ENCODE measurements around the gene P2RX6. TPM values are rescaled to one million over a fixed set of nuclear protein-coding genes. Genes with fewer than 3 reads are reported as not detected.

The P2RX6 gene
- polyA plus RNA-seq, 1 of the 3 experiments (the other 2 are of a cell fraction), result 7.1 TPM

DNA sequence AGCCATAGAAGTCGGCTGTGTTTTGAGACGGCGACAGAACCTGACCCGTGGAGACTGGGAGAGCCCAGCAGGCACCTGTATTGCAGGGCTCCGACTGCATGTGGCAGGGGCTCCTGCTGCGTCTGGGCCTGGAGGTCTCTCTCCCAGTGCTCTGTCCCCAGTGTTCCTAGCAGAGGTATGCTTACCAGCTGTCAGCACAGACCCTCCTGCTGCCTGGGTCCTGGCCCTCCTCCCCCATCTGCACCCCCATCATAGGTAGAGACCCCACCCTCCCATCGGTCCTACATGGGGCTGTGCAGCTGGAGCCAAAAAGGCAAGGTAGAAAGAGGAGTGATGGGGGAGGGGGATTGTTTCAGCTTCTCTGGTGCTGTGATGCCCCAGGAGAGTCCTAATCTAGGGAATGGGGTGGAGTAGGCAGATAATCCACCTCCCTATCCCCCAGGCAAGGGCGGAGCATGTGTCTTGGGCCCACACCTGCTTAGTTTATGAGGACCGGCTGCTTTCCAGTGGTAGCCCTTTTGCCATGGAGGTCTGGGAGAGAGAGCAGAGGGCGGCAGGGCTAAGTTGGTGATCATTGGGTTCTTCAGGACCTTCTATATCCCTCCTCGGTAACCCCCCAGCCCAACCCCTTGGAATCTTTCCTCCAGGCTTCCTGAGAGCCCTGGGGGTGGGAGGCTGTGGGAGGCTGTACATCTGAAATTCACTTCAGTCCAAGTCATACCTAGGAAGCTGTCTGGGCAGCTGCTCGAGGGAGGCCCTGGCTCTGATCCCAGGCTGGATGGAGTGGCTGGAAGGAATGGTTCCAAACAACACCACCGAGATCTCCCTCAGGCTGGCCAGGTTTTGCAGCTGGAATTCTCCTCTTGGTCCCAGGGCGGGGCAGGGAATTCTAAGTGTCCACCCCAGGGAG, 12.1 kb downstream of the P2RX6 start:
- H3K79me2 ChIP-seq (ENCODE audit: insufficient read depth), result no peaks in the 10 kb centered on the region
- WGBS (ENCODE audit: low lambda C conversion rate), result 65% methylated on average over 6 of the region's 14 CpGs
- no peaks in the 10 kb centered on the region for H3K9me2 ChIP-seq
- H3K4me2 ChIP-seq, result no peak overlapping the region
- H3F3A ChIP-seq (replicated peaks; ENCODE audit: insufficient read depth), result no peaks in the 10 kb centered on the region
- no peak overlapping the region for H3K27ac ChIP-seq (ENCODE audit: low read depth in 2 of 2, low read length in 1 of 2)
- no peak overlapping the region for H3K9ac ChIP-seq
- no peak overlapping the region for H3K4me3 ChIP-seq (ENCODE audit: low read depth in 2 of 2, low read length in 1 of 2)
- H4K20me1 ChIP-seq (ENCODE audit: insufficient read depth), result no peaks in the 10 kb centered on the region
- ChIA-PET CTCF (interaction anchor here (0.8 kb wide), 2 partner anchors 76 kb away, joined by 3 read pairs; no protein-coding TSS in a partner anchor), POLR2A (no interaction called here)
- no peak for DNase-seq
- H2AFZ ChIP-seq (ENCODE audit: low read depth), result no peak overlapping the region
- no peaks in the 10 kb centered on the region for H3K9me3 ChIP-seq
- no peaks in the 10 kb centered on the region for H3K36me3 ChIP-seq (replicated peaks in 1 of 2; ENCODE audit: control insufficient read depth in 1 of 2, insufficient read depth in 2 of 2, low read length in 1 of 2)
- H3K27me3 ChIP-seq (ENCODE audit: insufficient read depth), result no peaks in the 10 kb centered on the region
- TF ChIP-seq, protein P1, sequence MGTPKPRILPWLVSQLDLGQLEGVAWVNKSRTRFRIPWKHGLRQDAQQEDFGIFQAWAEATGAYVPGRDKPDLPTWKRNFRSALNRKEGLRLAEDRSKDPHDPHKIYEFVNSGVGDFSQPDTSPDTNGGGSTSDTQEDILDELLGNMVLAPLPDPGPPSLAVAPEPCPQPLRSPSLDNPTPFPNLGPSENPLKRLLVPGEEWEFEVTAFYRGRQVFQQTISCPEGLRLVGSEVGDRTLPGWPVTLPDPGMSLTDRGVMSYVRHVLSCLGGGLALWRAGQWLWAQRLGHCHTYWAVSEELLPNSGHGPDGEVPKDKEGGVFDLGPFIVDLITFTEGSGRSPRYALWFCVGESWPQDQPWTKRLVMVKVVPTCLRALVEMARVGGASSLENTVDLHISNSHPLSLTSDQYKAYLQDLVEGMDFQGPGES (IDR thresholded peaks at IDR 0.05; ENCODE audit: low read depth, low read length), result no peak
- TF ChIP-seq RXRA (IDR thresholded peaks at IDR 0.05; ENCODE audit: borderline replicate concordance, low read depth), result no peak
- no peak for TF ChIP-seq EP300 (IDR thresholded peaks at IDR 0.05; ENCODE audit: borderline replicate concordance in 1 of 2, low read depth in 1 of 2, low read length in 1 of 2)
- peak; percentile 24 for TF ChIP-seq NFIC (IDR thresholded peaks at IDR 0.05; ENCODE audit: borderline replicate concordance)
- TF ChIP-seq TEAD4 (IDR thresholded peaks at IDR 0.05; ENCODE audit: borderline replicate concordance, insufficient read depth), result no peak
- peaks cover 0 to 31% of the 10 kb centered on the region in 2 experiments; a peak in 1 of 4 replicates for H3K4me1 ChIP-seq (ENCODE audit: control insufficient read depth in 1 of 2, insufficient read depth in 2 of 2, low read depth in 1 of 2, low read length in 1 of 2)

DNA sequence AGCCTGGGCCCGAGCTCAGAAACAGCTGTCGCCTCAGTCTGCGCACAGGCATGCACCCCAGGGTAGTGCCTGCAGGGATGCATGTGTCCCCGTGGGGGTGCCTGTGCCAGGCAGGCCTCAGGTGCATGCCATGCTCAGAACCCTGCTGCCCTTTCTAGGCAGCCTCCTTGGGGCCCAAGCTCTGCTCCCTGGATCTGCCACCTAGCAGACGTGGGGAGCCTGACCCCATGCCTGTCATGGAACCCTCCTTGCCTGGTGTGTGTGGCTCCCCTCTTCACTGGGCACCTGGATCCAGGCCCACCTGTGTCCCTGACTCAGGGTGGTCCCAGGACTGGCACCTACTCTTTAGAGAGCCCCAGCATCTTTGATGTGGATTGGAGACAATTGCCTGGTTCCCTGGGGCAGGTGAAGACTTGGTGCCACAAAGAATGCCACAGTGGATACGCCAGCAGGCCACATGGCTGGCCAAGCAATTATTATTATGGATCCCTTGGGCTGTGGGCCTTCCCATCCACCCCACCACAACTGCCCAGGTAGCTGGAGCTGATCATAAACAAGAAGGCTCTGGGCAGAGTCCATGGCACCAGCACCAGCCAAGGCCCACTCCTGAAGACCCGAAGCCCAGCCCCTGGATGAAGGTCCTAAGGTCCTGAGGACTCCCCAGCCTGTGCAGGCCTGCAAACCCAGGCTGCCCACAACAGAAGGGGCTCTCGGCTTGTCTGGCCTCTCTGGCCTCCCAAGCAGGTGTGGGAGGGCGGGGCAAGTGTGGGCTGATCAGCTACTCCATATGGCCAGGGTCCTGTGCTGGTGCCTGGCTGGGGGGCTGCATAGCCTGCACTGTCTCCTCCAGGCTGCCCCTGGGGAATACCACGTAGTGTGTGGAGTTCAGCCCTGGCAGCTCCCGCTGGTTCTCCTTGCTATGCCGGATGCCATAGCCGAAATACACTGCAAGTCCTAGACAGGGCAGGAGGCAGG, 13.6 kb downstream of the P2RX6 start:
- 86% methylated on average over 4 of the region's 13 CpGs for WGBS (ENCODE audit: low lambda C conversion rate)
- no peak overlapping the region for H3K4me3 ChIP-seq (ENCODE audit: low read depth in 2 of 2, low read length in 1 of 2)
- peaks cover 0 to 21% of the 10 kb centered on the region in 2 experiments; a peak in 1 of 4 replicates for H3K4me1 ChIP-seq (ENCODE audit: control insufficient read depth in 1 of 2, insufficient read depth in 2 of 2, low read depth in 1 of 2, low read length in 1 of 2)
- H4K20me1 ChIP-seq (ENCODE audit: insufficient read depth), result no peaks in the 10 kb centered on the region
- ChIA-PET CTCF (no interaction called here), POLR2A (interaction anchor here (0.9 kb wide), 1 partner anchor 9 kb away, joined by 4 read pairs; no protein-coding TSS in a partner anchor)
- no peak overlapping the region for H3K27ac ChIP-seq (ENCODE audit: low read depth in 2 of 2, low read length in 1 of 2)
- no peak overlapping the region for H3K4me2 ChIP-seq
- H3F3A ChIP-seq (replicated peaks; ENCODE audit: insufficient read depth), result no peaks in the 10 kb centered on the region
- no peak for DNase-seq
- H3K9me2 ChIP-seq, result no peaks in the 10 kb centered on the region
- no peaks in the 10 kb centered on the region for H3K9me3 ChIP-seq
- no peaks in the 10 kb centered on the region for H3K27me3 ChIP-seq (ENCODE audit: insufficient read depth)
- H3K36me3 ChIP-seq (replicated peaks in 1 of 2; ENCODE audit: control insufficient read depth in 1 of 2, insufficient read depth in 2 of 2, low read length in 1 of 2), result no peaks in the 10 kb centered on the region
- no peaks in the 10 kb centered on the region for H3K79me2 ChIP-seq (ENCODE audit: insufficient read depth)
- H3K9ac ChIP-seq, result no peak overlapping the region
- H2AFZ ChIP-seq (ENCODE audit: low read depth), result no peak overlapping the region
- TF ChIP-seq, protein P1 (IDR thresholded peaks at IDR 0.05; ENCODE audit: low read depth, low read length), result no peak
- TF ChIP-seq, protein P2, sequence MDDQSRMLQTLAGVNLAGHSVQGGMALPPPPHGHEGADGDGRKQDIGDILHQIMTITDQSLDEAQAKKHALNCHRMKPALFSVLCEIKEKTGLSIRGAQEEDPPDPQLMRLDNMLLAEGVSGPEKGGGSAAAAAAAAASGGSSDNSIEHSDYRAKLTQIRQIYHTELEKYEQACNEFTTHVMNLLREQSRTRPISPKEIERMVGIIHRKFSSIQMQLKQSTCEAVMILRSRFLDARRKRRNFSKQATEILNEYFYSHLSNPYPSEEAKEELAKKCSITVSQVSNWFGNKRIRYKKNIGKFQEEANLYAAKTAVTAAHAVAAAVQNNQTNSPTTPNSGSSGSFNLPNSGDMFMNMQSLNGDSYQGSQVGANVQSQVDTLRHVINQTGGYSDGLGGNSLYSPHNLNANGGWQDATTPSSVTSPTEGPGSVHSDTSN (IDR thresholded peaks at IDR 0.05), result no peak
- no peak for TF ChIP-seq REST (IDR thresholded peaks at IDR 0.05; ENCODE audit: low read depth, low read length)
- TF ChIP-seq FOXM1 (IDR thresholded peaks at IDR 0.05; ENCODE audit: low read depth), result no peak
- no peak for TF ChIP-seq FOSL2 (IDR thresholded peaks at IDR 0.05; ENCODE audit: borderline replicate concordance, low read depth)
- no peak for TF ChIP-seq RXRA (IDR thresholded peaks at IDR 0.05; ENCODE audit: borderline replicate concordance, low read depth)
- TF ChIP-seq NRF1 (IDR thresholded peaks at IDR 0.05; ENCODE audit: low read depth, low read length), result no peak
- TF ChIP-seq SIN3A (IDR thresholded peaks at IDR 0.05; ENCODE audit: borderline replicate concordance, low read depth, low read length), result no peak
- TF ChIP-seq ZBTB33 (IDR thresholded peaks at IDR 0.05; ENCODE audit: borderline replicate concordance, low read depth), result no peak
- TF ChIP-seq NFIC (IDR thresholded peaks at IDR 0.05; ENCODE audit: borderline replicate concordance), result no peak

All from SK-N-SH (cell line).